HL-60 (cell line): ENCODE data around the gene B4GALT6.

Experiments used
- DNase-seq, 2 experiments: peaks; one replicate each; pipeline ENCODE4 v3.0.0-alpha.2; 2010 to 2020; ENCODE audit warnings: low read depth in 1 of 2, low spot score in 1 of 2
- H3K27ac ChIP-seq: fragments of 250-450 bp; sonication (Bioruptor Pico); replicated peaks from 2 replicates; pipeline ENCODE4 v1.5.1; 2020; ENCODE audit warnings: mild to moderate bottlenecking, moderate library complexity
- H3K27me3 ChIP-seq: fragments of 250-450 bp; sonication (Bioruptor Pico); 2 replicates; pipeline ENCODE4 v1.5.1; 2021; ENCODE audit warnings: mild to moderate bottlenecking, moderate library complexity; ENCODE audit not compliant: insufficient read depth, poor library complexity, severe bottlenecking
- H3K4me3 ChIP-seq: replicated peaks from 2 replicates; pipeline ENCODE4 v1.5.1; 2011; ENCODE audit warnings: mild to moderate bottlenecking, control low read depth, low read length; ENCODE audit not compliant: insufficient read depth
- GABPA ChIP-seq: IDR thresholded peaks from 2 replicates; pipeline ENCODE4 v1.6.1; 2012; ENCODE audit warnings: low read depth
- POLR2AphosphoS5 ChIP-seq: IDR thresholded peaks from 2 replicates; pipeline ENCODE4 v1.6.1; 2012; ENCODE audit warnings: low read depth
- SPI1 ChIP-seq: IDR thresholded peaks from 2 replicates; pipeline ENCODE4 v1.6.1; 2012; ENCODE audit warnings: low read depth, mild to moderate bottlenecking, borderline replicate concordance
- TF ChIP-seq, protein P1 (sequence below): IDR thresholded peaks from one replicate; pipeline ENCODE4 v1.5.1; 2011; ENCODE audit warnings: low read length, control low read depth, inconsistent platforms; ENCODE audit not compliant: insufficient read depth
- TF ChIP-seq, protein P2 (sequence below): IDR thresholded peaks from 2 replicates; pipeline ENCODE4 v1.6.1; 2012; ENCODE audit warnings: low read depth; ENCODE audit not compliant: insufficient replicate concordance

The B4GALT6 gene

DNA sequence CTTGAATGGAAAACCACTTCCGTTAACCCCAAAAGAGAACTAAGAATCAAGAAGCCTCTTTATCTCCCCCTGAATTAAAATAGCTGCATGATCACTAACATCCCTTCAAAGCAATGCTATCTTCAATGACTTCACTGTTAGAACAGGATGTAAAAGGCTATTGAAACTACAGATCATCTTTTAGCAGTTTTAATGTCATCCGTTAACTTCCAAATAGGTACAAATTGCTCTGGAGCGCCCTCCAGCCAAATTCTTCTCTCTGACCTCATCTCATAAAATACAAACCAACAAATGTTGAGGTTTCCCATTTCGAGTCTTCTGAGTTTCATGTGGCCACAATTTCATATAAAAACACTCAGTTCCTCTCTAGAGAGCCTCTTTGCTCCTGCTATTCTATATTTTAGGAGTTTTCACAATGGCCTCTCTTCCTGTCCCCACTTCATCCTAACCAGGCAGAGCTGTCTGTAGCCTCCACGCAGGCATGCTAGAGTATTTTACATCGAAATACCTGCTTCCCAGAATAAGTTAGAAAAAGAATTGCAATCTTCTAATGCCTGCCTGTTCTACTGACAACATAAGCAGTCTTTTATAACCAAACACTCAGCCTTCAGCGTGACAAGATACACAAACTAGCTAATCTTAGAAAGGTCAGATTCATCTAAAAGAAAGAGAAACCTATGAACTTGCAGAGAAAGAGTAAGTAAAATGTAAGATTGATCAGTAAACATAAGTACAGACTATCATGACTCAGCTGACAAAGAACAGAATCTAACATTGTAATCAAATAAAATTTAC is 37.9 kb downstream of the B4GALT6 start:
- DNase-seq = no peak
- Histone ChIP-seq H3K27me3 (peaks cover 22% of the 10 kb centered on the region), H3K27ac (no peak overlapping the region), H3K4me3 (no peak overlapping the region)
- TF ChIP-seq, protein P1, sequence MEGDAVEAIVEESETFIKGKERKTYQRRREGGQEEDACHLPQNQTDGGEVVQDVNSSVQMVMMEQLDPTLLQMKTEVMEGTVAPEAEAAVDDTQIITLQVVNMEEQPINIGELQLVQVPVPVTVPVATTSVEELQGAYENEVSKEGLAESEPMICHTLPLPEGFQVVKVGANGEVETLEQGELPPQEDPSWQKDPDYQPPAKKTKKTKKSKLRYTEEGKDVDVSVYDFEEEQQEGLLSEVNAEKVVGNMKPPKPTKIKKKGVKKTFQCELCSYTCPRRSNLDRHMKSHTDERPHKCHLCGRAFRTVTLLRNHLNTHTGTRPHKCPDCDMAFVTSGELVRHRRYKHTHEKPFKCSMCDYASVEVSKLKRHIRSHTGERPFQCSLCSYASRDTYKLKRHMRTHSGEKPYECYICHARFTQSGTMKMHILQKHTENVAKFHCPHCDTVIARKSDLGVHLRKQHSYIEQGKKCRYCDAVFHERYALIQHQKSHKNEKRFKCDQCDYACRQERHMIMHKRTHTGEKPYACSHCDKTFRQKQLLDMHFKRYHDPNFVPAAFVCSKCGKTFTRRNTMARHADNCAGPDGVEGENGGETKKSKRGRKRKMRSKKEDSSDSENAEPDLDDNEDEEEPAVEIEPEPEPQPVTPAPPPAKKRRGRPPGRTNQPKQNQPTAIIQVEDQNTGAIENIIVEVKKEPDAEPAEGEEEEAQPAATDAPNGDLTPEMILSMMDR = no peak
- TF ChIP-seq POLR2AphosphoS5 (no peak), GABPA (no peak), SPI1 (no peak)
- TF ChIP-seq, protein P2, sequence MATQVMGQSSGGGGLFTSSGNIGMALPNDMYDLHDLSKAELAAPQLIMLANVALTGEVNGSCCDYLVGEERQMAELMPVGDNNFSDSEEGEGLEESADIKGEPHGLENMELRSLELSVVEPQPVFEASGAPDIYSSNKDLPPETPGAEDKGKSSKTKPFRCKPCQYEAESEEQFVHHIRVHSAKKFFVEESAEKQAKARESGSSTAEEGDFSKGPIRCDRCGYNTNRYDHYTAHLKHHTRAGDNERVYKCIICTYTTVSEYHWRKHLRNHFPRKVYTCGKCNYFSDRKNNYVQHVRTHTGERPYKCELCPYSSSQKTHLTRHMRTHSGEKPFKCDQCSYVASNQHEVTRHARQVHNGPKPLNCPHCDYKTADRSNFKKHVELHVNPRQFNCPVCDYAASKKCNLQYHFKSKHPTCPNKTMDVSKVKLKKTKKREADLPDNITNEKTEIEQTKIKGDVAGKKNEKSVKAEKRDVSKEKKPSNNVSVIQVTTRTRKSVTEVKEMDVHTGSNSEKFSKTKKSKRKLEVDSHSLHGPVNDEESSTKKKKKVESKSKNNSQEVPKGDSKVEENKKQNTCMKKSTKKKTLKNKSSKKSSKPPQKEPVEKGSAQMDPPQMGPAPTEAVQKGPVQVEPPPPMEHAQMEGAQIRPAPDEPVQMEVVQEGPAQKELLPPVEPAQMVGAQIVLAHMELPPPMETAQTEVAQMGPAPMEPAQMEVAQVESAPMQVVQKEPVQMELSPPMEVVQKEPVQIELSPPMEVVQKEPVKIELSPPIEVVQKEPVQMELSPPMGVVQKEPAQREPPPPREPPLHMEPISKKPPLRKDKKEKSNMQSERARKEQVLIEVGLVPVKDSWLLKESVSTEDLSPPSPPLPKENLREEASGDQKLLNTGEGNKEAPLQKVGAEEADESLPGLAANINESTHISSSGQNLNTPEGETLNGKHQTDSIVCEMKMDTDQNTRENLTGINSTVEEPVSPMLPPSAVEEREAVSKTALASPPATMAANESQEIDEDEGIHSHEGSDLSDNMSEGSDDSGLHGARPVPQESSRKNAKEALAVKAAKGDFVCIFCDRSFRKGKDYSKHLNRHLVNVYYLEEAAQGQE = no peak

- Histone ChIP-seq H3K27ac (no peak overlapping the region), H3K27me3 (peaks cover 22% of the 10 kb centered on the region), H3K4me3 (no peak overlapping the region)
- TF ChIP-seq SPI1 = no peak
- TF ChIP-seq, protein P2 = no peak
- TF ChIP-seq GABPA = no peak
- no peak for TF ChIP-seq POLR2AphosphoS5
- TF ChIP-seq, protein P1 = no peak
- DNase-seq = no peak
These were observed 39.0 kb downstream of the B4GALT6 start for GRCh38 chr18:31645411-31645810.

- no peak for DNase-seq
- TF ChIP-seq, protein P2 = no peak
- no peak for TF ChIP-seq SPI1
- TF ChIP-seq POLR2AphosphoS5 = no peak
- TF ChIP-seq GABPA = no peak
- TF ChIP-seq, protein P1 = no peak
- Histone ChIP-seq H3K27me3 (peaks cover 12% of the 10 kb centered on the region), H3K4me3 (no peak overlapping the region), H3K27ac (no peak overlapping the region)
These were observed 41.4 kb downstream of the B4GALT6 start for GRCh38 chr18:31643003-31643402.
